ENCODE data around the gene SH3D21. TPM values are rescaled to one million over a fixed set of nuclear protein-coding genes. Genes with fewer than 3 reads are reported as not detected.
A peak's percentile ranks its signal among the peaks of the same experiment; 100 is the strongest.

SH3D21 gene
- polyA plus RNA-seq, 3 donors: 0.56 TPM; not detected in 2

GRCh38 chr1:36306902-36307456 is 811 bp downstream of the SH3D21 start:
- peaks cover 21% of the 10 kb centered on the region in 2 donors for H3K36me3 ChIP-seq (replicated peaks in 1 of 2; ENCODE audit: control insufficient read depth in 1 of 2, insufficient read depth in 2 of 2, low read length in 2 of 2)
- H3K4me2 ChIP-seq (replicated peaks; ENCODE audit: extremely low read depth, low read length, poor library complexity, severe bottlenecking): peak overlapping the region; percentile 87
- Mint-ChIP-seq H3K27ac (peak overlapping the region in 6 of 7 donors; percentile 26 to 91 (median 86)), H3K4me1 (peaks cover 34% of the 10 kb centered on the region), H3K27me3 (ENCODE audit: low read depth in 3 of 3) (peaks cover 4 to 7% (median 5%) of the 10 kb centered on the region in 3 donors), H3K36me3 (peaks cover 27 to 30% of the 10 kb centered on the region in 2 donors), H3K4me3 (peak overlapping the region; percentile 92 to 93), H3K9me3 (peaks cover 0 to 2% (median 0%) of the 10 kb centered on the region in 7 donors)
- H3K4me3 ChIP-seq (replicated peaks in 1 of 3; ENCODE audit: low read depth in 2 of 3, low read length in 3 of 3): peak overlapping the region; percentile 37 to 84 (median 64)
- intact Hi-C loops (cut with micrococcal nuclease): loop anchor here in 1 of 2 donors (10.0 kb wide), 1 partner anchor 1168 kb away; the partner anchor contains the start of gene ZC3H12A
- H3K79me2 ChIP-seq (ENCODE audit: insufficient read depth, low read length): no peaks in the 10 kb centered on the region
- H2AFZ ChIP-seq (ENCODE audit: insufficient read depth, low read depth, low read length, poor library complexity, severe bottlenecking): peak overlapping the region; percentile 97
- peaks cover 0 to 4% of the 10 kb centered on the region in 2 donors for H3K27me3 ChIP-seq (ENCODE audit: control insufficient read depth in 2 of 2, insufficient read depth in 2 of 2, low read length in 2 of 2)
- DNase-seq: peak; percentile 86 to 91 (median 87)
- WGBS (ENCODE audit: insufficient coverage): 0% methylated on average over 40 of the region's 46 CpGs
- peak overlapping the region; percentile 76 for H3K9ac ChIP-seq (ENCODE audit: insufficient read depth, low read length, poor library complexity, severe bottlenecking)
- no peaks in the 10 kb centered on the region for H3K9me3 ChIP-seq (replicated peaks in 1 of 2; ENCODE audit: control insufficient read depth in 1 of 2, insufficient read depth in 1 of 2, low read length in 2 of 2)
- H3K4me1 ChIP-seq (ENCODE audit: control insufficient read depth in 1 of 2, insufficient read depth in 2 of 2, low read length in 2 of 2): peaks cover 26 to 35% of the 10 kb centered on the region in 2 donors
- peaks cover 38% of the 10 kb centered on the region for H4K20me1 ChIP-seq (ENCODE audit: insufficient read depth, low read length)
- TF ChIP-seq CTCF (IDR thresholded peaks at IDR 0.05): no peak
- peak overlapping the region in 1 of 2 donors; percentile 46 for H3K27ac ChIP-seq (ENCODE audit: low read depth in 1 of 2, low read length in 2 of 2)

DNA sequence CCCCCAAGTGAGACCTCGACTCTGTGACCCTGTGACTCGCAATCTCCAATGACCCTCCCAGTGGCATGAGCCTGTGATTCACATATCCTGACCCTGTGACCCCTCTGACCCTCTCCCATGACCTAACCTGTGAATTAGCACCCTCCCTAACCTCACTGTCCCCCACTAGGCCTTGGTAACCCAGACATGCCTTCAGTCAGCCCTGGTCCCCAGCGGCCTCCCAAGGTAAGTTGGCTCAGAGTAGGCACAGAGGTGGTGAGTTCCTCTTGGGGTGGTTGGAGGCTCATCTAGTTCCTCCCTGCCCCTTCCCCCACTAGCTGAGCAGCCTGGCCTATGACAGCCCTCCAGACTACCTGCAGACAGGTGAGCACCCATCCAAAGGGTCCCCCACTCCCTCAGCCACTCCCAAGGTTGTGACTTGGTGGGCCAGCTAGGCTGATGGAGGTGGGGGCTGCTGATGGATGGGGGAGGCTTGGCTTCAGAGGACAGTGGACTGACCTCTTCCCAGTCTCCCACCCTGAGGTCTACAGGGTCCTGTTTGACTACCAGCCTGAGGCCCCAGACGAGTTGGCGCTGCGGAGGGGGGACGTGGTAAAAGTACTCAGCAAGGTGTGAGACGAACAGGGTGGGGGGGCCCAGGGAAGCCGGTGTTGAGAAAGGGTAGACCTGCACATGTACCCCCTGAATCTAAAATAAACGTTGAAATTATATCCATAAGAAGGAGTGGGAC is 1.6 kb downstream of the SH3D21 start:
- Histone ChIP-seq H2AFZ (ENCODE audit: insufficient read depth, low read depth, low read length, poor library complexity, severe bottlenecking) (no peak overlapping the region), H3K4me1 (ENCODE audit: control insufficient read depth in 1 of 2, insufficient read depth in 2 of 2, low read length in 2 of 2) (peaks cover 26 to 35% of the 10 kb centered on the region in 2 donors), H3K9ac (ENCODE audit: insufficient read depth, low read length, poor library complexity, severe bottlenecking) (no peak overlapping the region), H3K4me3 (replicated peaks in 1 of 3; ENCODE audit: low read depth in 2 of 3, low read length in 3 of 3) (peak overlapping the region in 1 of 3 experiments; percentile 84), H3K9me3 (replicated peaks in 1 of 2; ENCODE audit: control insufficient read depth in 1 of 2, insufficient read depth in 1 of 2, low read length in 2 of 2) (no peaks in the 10 kb centered on the region), H3K79me2 (ENCODE audit: insufficient read depth, low read length) (no peaks in the 10 kb centered on the region), H4K20me1 (ENCODE audit: insufficient read depth, low read length) (peaks cover 30% of the 10 kb centered on the region), H3K27ac (ENCODE audit: low read depth in 1 of 2, low read length in 2 of 2) (no peak overlapping the region), H3K4me2 (replicated peaks; ENCODE audit: extremely low read depth, low read length, poor library complexity, severe bottlenecking) (peak overlapping the region; percentile 87), H3K36me3 (replicated peaks in 1 of 2; ENCODE audit: control insufficient read depth in 1 of 2, insufficient read depth in 2 of 2, low read length in 2 of 2) (peaks cover 13 to 14% of the 10 kb centered on the region in 2 donors), H3K27me3 (ENCODE audit: control insufficient read depth in 2 of 2, insufficient read depth in 2 of 2, low read length in 2 of 2) (peaks cover 0 to 4% of the 10 kb centered on the region in 2 donors)
- H3K9me3 Mint-ChIP-seq: peaks cover 0 to 2% (median 0%) of the 10 kb centered on the region in 7 donors
- H3K4me3 Mint-ChIP-seq: peak overlapping the region; percentile 92 to 93
- no peak for TF ChIP-seq CTCF (IDR thresholded peaks at IDR 0.05)
- peaks cover 4 to 7% (median 5%) of the 10 kb centered on the region in 3 donors for H3K27me3 Mint-ChIP-seq (ENCODE audit: low read depth in 3 of 3)
- peak overlapping the region in 5 of 7 donors; percentile 23 to 91 (median 88) for H3K27ac Mint-ChIP-seq
- peak in 1 of 3 donors; percentile 65 for DNase-seq
- intact Hi-C loops (cut with micrococcal nuclease): loop anchor here in 1 of 2 donors (10.0 kb wide), 1 partner anchor 1167 kb away; the partner anchor contains the start of gene ZC3H12A
- H3K4me1 Mint-ChIP-seq: peaks cover 34% of the 10 kb centered on the region
- H3K36me3 Mint-ChIP-seq: peaks cover 19 to 22% of the 10 kb centered on the region in 2 donors
- 85% methylated on average over 2 of the region's 10 CpGs for WGBS (ENCODE audit: insufficient coverage)

Data from CD14-positive monocyte (primary cell).